Measurements from ENCODE around the gene TTC21A. TPM values are rescaled to one million over a fixed set of nuclear protein-coding genes. Genes with fewer than 3 reads are reported as not detected.

The TTC21A gene
- total and polyA plus RNA-seq, 2 donors from 2014 or later = 4.8 to 14.1 TPM

GRCh38 chr3:39156421-39156820 lies 48.9 kb downstream of the TTC21A start:
- Histone ChIP-seq H3K4me1 (ENCODE audit: control insufficient read depth in 2 of 3, insufficient read depth in 2 of 3, low read depth in 1 of 3, low read length in 3 of 3) (peaks cover 3 to 12% (median 9%) of the 10 kb centered on the region in 3 donors), H3K27ac (ENCODE audit: low read depth in 2 of 2, low read length in 2 of 2) (no peak overlapping the region), H3K36me3 (ENCODE audit: control insufficient read depth in 2 of 3, insufficient read depth in 3 of 3, low read length in 3 of 3) (no peaks in the 10 kb centered on the region), H3K27me3 (ENCODE audit: control insufficient read depth, insufficient read depth, low read length) (no peaks in the 10 kb centered on the region), H3K9me3 (ENCODE audit: control insufficient read depth in 2 of 3, insufficient read depth in 1 of 3, low read length in 3 of 3) (no peaks in the 10 kb centered on the region), H3K4me3 (ENCODE audit: low read length in 3 of 3) (no peak overlapping the region), H3K9ac (ENCODE audit: low read length in 3 of 3) (no peak overlapping the region)
- intact Hi-C loops (cut with DNase I) = no loop called here
- DNase-seq = peak in 1 of 5 donors; percentile 33
- no peak for FAIRE-seq
- no peak for TF ChIP-seq CTCF (IDR thresholded peaks at IDR 0.05; ENCODE audit: borderline replicate concordance, extremely low read depth, insufficient read depth)

GRCh38 chr3:39157359-39157758 lies 49.9 kb downstream of the TTC21A start:
- no peaks in the 10 kb centered on the region for H3K27me3 ChIP-seq (ENCODE audit: control insufficient read depth, insufficient read depth, low read length)
- no peaks in the 10 kb centered on the region for H3K9me3 ChIP-seq (ENCODE audit: control insufficient read depth in 2 of 3, insufficient read depth in 1 of 3, low read length in 3 of 3)
- no peak overlapping the region for H3K4me3 ChIP-seq (ENCODE audit: low read length in 3 of 3)
- H3K36me3 ChIP-seq (ENCODE audit: control insufficient read depth in 2 of 3, insufficient read depth in 3 of 3, low read length in 3 of 3) = no peaks in the 10 kb centered on the region
- intact Hi-C loops (cut with DNase I) = no loop called here
- DNase-seq = no peak
- peaks cover 1 to 9% (median 7%) of the 10 kb centered on the region in 3 donors for H3K4me1 ChIP-seq (ENCODE audit: control insufficient read depth in 2 of 3, insufficient read depth in 2 of 3, low read depth in 1 of 3, low read length in 3 of 3)
- TF ChIP-seq CTCF (IDR thresholded peaks at IDR 0.05; ENCODE audit: borderline replicate concordance, extremely low read depth, insufficient read depth) = no peak
- H3K9ac ChIP-seq (ENCODE audit: low read length in 3 of 3) = no peak overlapping the region
- no peak overlapping the region for H3K27ac ChIP-seq (ENCODE audit: low read depth in 2 of 2, low read length in 2 of 2)
- no peak for FAIRE-seq

GRCh38 chr3:39158148-39158715 lies 50.8 kb downstream of the TTC21A start:
- intact Hi-C loops (cut with DNase I) = no loop called here
- Histone ChIP-seq H3K9ac (ENCODE audit: low read length in 3 of 3) (no peak overlapping the region), H3K4me1 (ENCODE audit: control insufficient read depth in 2 of 3, insufficient read depth in 2 of 3, low read depth in 1 of 3, low read length in 3 of 3) (peaks cover 0 to 9% (median 7%) of the 10 kb centered on the region in 3 donors), H3K9me3 (ENCODE audit: control insufficient read depth in 2 of 3, insufficient read depth in 1 of 3, low read length in 3 of 3) (no peaks in the 10 kb centered on the region), H3K4me3 (ENCODE audit: low read length in 3 of 3) (no peak overlapping the region), H3K27me3 (ENCODE audit: control insufficient read depth, insufficient read depth, low read length) (no peaks in the 10 kb centered on the region), H3K27ac (ENCODE audit: low read depth in 2 of 2, low read length in 2 of 2) (no peak overlapping the region), H3K36me3 (ENCODE audit: control insufficient read depth in 2 of 3, insufficient read depth in 3 of 3, low read length in 3 of 3) (no peaks in the 10 kb centered on the region)
- FAIRE-seq (no peak), DNase-seq (peak in 1 of 5 donors; percentile 34)
- no peak for TF ChIP-seq CTCF (IDR thresholded peaks at IDR 0.05; ENCODE audit: borderline replicate concordance, extremely low read depth, insufficient read depth)

- no peaks in the 10 kb centered on the region for H3K27me3 ChIP-seq (ENCODE audit: control insufficient read depth, insufficient read depth, low read length)
- no peaks in the 10 kb centered on the region for H3K4me1 ChIP-seq (ENCODE audit: control insufficient read depth in 2 of 3, insufficient read depth in 2 of 3, low read depth in 1 of 3, low read length in 3 of 3)
- H3K9me3 ChIP-seq (ENCODE audit: control insufficient read depth in 2 of 3, insufficient read depth in 1 of 3, low read length in 3 of 3) = no peaks in the 10 kb centered on the region
- TF ChIP-seq CTCF (IDR thresholded peaks at IDR 0.05; ENCODE audit: borderline replicate concordance, extremely low read depth, insufficient read depth) = no peak
- H3K27ac ChIP-seq (ENCODE audit: low read depth in 2 of 2, low read length in 2 of 2) = no peak overlapping the region
- H3K4me3 ChIP-seq (ENCODE audit: low read length in 3 of 3) = no peak overlapping the region
- FAIRE-seq (no peak), DNase-seq (no peak)
- H3K36me3 ChIP-seq (ENCODE audit: control insufficient read depth in 2 of 3, insufficient read depth in 3 of 3, low read length in 3 of 3) = no peaks in the 10 kb centered on the region
- H3K9ac ChIP-seq (ENCODE audit: low read length in 3 of 3) = no peak overlapping the region
- intact Hi-C loops (cut with DNase I) = no loop called here
These were observed 56.9 kb downstream of the TTC21A start for GRCh38 chr3:39164414-39164813.

Measured in kidney (tissue), 14 donors.